Progenitor cell of endocrine pancreas (in vitro differentiated cells): ENCODE measurements around the gene CTBP1. TPM values are rescaled to one million over a fixed set of nuclear protein-coding genes. Genes with fewer than 3 reads are reported as not detected.

Experiments used
- DNase-seq: peaks from one replicate; pipeline ENCODE4 v3.0.0; 2021; ENCODE audit warnings: low spot score; ENCODE audit not compliant: unreplicated experiment
- H3K27ac Mint-ChIP-seq: 2 replicates; pipeline ENCODE4 v1.8.0; 2021; ENCODE audit warnings: mild to moderate bottlenecking, moderate library complexity, mixed read lengths
- H3K27me3 Mint-ChIP-seq: 2 replicates; pipeline ENCODE4 v1.8.0; 2021; ENCODE audit warnings: mixed read lengths
- H3K36me3 Mint-ChIP-seq: 2 replicates; pipeline ENCODE4 v1.8.0; 2022; ENCODE audit warnings: mixed read lengths; ENCODE audit not compliant: insufficient read depth
- H3K4me1 Mint-ChIP-seq: 2 replicates; pipeline ENCODE4 v1.8.0; 2021; ENCODE audit warnings: low read depth, mixed read lengths
- H3K4me3 Mint-ChIP-seq: 2 replicates; pipeline ENCODE4 v1.8.0; 2021; ENCODE audit warnings: low read depth, mild to moderate bottlenecking, moderate library complexity, mixed read lengths
- H3K9me3 Mint-ChIP-seq: 2 replicates; pipeline ENCODE4 v1.8.0; 2021; ENCODE audit warnings: low read depth, mixed read lengths
- CTCF ChIP-seq: fragments of 200-600 bp; sonication (generic); IDR thresholded peaks from one replicate; pipeline ENCODE4 v1.5.0; 2021; ENCODE audit warnings: antibody characterized with exemption, mild to moderate bottlenecking; ENCODE audit not compliant: unreplicated experiment
- total RNA-seq: library from RNA; stranded (reverse); gene quantifications from 2 replicates; pipeline ENCODE4 v1.2.1, GENCODE V29; 2021

Gene CTBP1
- total RNA-seq, 1 donor from 2014 or later, result 199 TPM

- no peak for DNase-seq
- H3K27ac Mint-ChIP-seq, result peak overlapping the region; percentile 74
- no peak overlapping the region for H3K4me3 Mint-ChIP-seq
- H3K4me1 Mint-ChIP-seq, result peaks cover 15% of the 10 kb centered on the region
- no peaks in the 10 kb centered on the region for H3K9me3 Mint-ChIP-seq
- H3K36me3 Mint-ChIP-seq, result peaks cover 8% of the 10 kb centered on the region
- H3K27me3 Mint-ChIP-seq, result no peaks in the 10 kb centered on the region
- no peak for TF ChIP-seq CTCF
Observed at GRCh38 chr4:1232661-1233621, 16.0 kb downstream of the CTBP1 start.

GRCh38 chr4:1231637-1232360, 17.1 kb downstream of the CTBP1 start:
- H3K36me3 Mint-ChIP-seq, result peaks cover 19% of the 10 kb centered on the region
- no peak for TF ChIP-seq CTCF
- peaks cover 15% of the 10 kb centered on the region for H3K4me1 Mint-ChIP-seq
- no peaks in the 10 kb centered on the region for H3K9me3 Mint-ChIP-seq
- H3K4me3 Mint-ChIP-seq, result no peak overlapping the region
- no peaks in the 10 kb centered on the region for H3K27me3 Mint-ChIP-seq
- DNase-seq, result no peak
- peak overlapping the region; percentile 65 for H3K27ac Mint-ChIP-seq

GRCh38 chr4:1230971-1231636, 17.8 kb downstream of the CTBP1 start:
- DNase-seq, result no peak
- H3K27ac Mint-ChIP-seq, result no peak overlapping the region
- no peak for TF ChIP-seq CTCF
- H3K4me3 Mint-ChIP-seq, result no peak overlapping the region
- peaks cover 20% of the 10 kb centered on the region for H3K36me3 Mint-ChIP-seq
- peaks cover 15% of the 10 kb centered on the region for H3K4me1 Mint-ChIP-seq
- H3K27me3 Mint-ChIP-seq, result no peaks in the 10 kb centered on the region
- no peaks in the 10 kb centered on the region for H3K9me3 Mint-ChIP-seq

GRCh38 chr4:1230316-1230715, 18.6 kb downstream of the CTBP1 start:
- Mint-ChIP-seq H3K27me3 (no peaks in the 10 kb centered on the region), H3K4me3 (no peak overlapping the region), H3K27ac (no peak overlapping the region), H3K9me3 (no peaks in the 10 kb centered on the region), H3K4me1 (peaks cover 15% of the 10 kb centered on the region), H3K36me3 (peaks cover 19% of the 10 kb centered on the region)
- DNase-seq, result no peak
- no peak for TF ChIP-seq CTCF
